BLaER1 treated with 17β-estradiol and CSF1 and Interleukin-3, amounts not matched to agents 10 nM and 100 nM (cell line): ENCODE data around the gene NFX1.
"Not testable (repeated sequence)": the region's sequence is repeated elsewhere in the genome, so short reads cannot be mapped to it uniquely, and the experiment has no call there.

Experiments
- H3K27ac ChIP-seq, 11 experiments: shearing (Covaris generic); formaldehyde crosslinking; 2 replicates each; pipeline ENCODE4 v1.8.1; 2022
- H3K27me3 ChIP-seq, 11 experiments: shearing (Covaris generic); formaldehyde crosslinking; 2 replicates each; pipeline ENCODE4 v1.8.1; 2022
- H3K36me3 ChIP-seq, 11 experiments: shearing (Covaris generic); formaldehyde crosslinking; 2 replicates each; pipeline ENCODE4 v1.8.1; 2022
- H3K4me1 ChIP-seq, 10 experiments: shearing (Covaris generic); formaldehyde crosslinking; 2 replicates each; pipeline ENCODE4 v1.8.1; 2022
- H3K4me2 ChIP-seq, 11 experiments: shearing (Covaris generic); formaldehyde crosslinking; 2 replicates each; pipeline ENCODE4 v1.8.1; 2022
- H3K4me3 ChIP-seq, 10 experiments: shearing (Covaris generic); formaldehyde crosslinking; 2 replicates each; pipeline ENCODE4 v1.8.1; 2022
- H3K9ac ChIP-seq, 11 experiments: shearing (Covaris generic); formaldehyde crosslinking; 2 replicates each; pipeline ENCODE4 v1.8.1; 2022
- H3K9me3 ChIP-seq, 11 experiments: shearing (Covaris generic); formaldehyde crosslinking; replicated peaks in 1 of 11; 2 replicates each; pipeline ENCODE4 v1.8.1; 2022
- H4K20me1 ChIP-seq, 11 experiments: shearing (Covaris generic); formaldehyde crosslinking; 2 replicates each; pipeline ENCODE4 v1.8.1; 2022
- Cebpa-rat ChIP-seq, 11 experiments: shearing (Covaris generic); IDR thresholded peaks; 2 replicates each; pipeline ENCODE4 v1.8.1; 2022

The NFX1 gene

DNA sequence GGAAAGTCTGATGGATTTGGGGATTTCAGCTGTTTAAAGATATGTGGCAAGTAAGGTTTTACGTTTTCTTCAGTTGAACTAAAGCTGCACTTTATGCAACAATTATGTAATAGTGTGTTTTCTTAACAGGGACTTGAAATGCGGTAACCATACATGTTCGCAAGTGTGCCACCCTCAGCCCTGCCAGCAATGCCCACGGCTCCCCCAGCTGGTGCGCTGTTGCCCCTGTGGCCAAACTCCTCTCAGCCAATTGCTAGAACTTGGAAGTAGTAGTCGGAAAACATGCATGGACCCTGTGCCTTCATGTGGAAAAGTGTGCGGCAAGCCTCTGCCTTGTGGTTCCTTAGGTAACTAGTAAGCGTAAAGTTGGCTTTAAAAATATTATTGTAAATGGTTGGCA, 28.5 kb downstream of the NFX1 start:
- Histone ChIP-seq H3K4me2 (no peak overlapping the region), H3K27ac (no peak overlapping the region), H3K9ac (no peak overlapping the region), H3K27me3 (no peaks in the 10 kb centered on the region), H3K36me3 (peaks cover 98 to 100% (median 100%) of the 10 kb centered on the region in 11 experiments), H4K20me1 (peaks cover 0 to 28% (median 14%) of the 10 kb centered on the region in 11 experiments; a peak in 9 of 22 replicates), H3K4me3 (no peak overlapping the region), H3K9me3 (no peaks in the 10 kb centered on the region), H3K4me1 (peaks cover 0 to 7% (median 0%) of the 10 kb centered on the region in 10 experiments; a peak in 1 of 20 replicates)
- TF ChIP-seq Cebpa-rat (IDR thresholded peaks at IDR 0.05), result no peak

- peaks cover 0 to 28% (median 14%) of the 10 kb centered on the region in 11 experiments; a peak in 8 of 22 replicates for H4K20me1 ChIP-seq
- 0 out of 22 replicates have a peak overlapping the region, but pooled peaks of 1 of the 11 experiments have one; percentile 7 for H3K27ac ChIP-seq
- H3K4me2 ChIP-seq, result peak overlapping the region in 1 of 11 experiments; percentile 20; a peak in 1 of 22 replicates
- H3K9ac ChIP-seq, result no peak overlapping the region
- H3K4me1 ChIP-seq, result peaks cover 0 to 7% (median 0%) of the 10 kb centered on the region in 10 experiments; a peak in 1 of 20 replicates
- H3K27me3 ChIP-seq, result no peaks in the 10 kb centered on the region
- no peak overlapping the region for H3K4me3 ChIP-seq
- no peak for TF ChIP-seq Cebpa-rat (IDR thresholded peaks at IDR 0.05)
- peaks cover 98 to 100% (median 99%) of the 10 kb centered on the region in 11 experiments for H3K36me3 ChIP-seq
- H3K9me3 ChIP-seq, result no peaks in the 10 kb centered on the region
Observed at GRCh38 chr9:33320230-33320567, 29.9 kb downstream of the NFX1 start.

- no peak overlapping the region for H3K4me2 ChIP-seq
- peaks cover 98 to 100% (median 99%) of the 10 kb centered on the region in 11 experiments for H3K36me3 ChIP-seq
- H4K20me1 ChIP-seq, result peaks cover 0 to 24% (median 14%) of the 10 kb centered on the region in 11 experiments; a peak in 7 of 22 replicates
- no peak overlapping the region for H3K27ac ChIP-seq
- no peak overlapping the region for H3K4me3 ChIP-seq
- no peak overlapping the region for H3K9ac ChIP-seq
- peaks cover 0 to 7% (median 0%) of the 10 kb centered on the region in 10 experiments; a peak in 1 of 20 replicates for H3K4me1 ChIP-seq
- TF ChIP-seq Cebpa-rat (IDR thresholded peaks at IDR 0.05), result no peak
- no peaks in the 10 kb centered on the region for H3K27me3 ChIP-seq
- no peaks in the 10 kb centered on the region for H3K9me3 ChIP-seq
Observed at GRCh38 chr9:33320568-33321261, 30.4 kb downstream of the NFX1 start.

- Histone ChIP-seq H3K9me3 (0 out of 22 replicates have a peak, but pooled peaks cover 0 to under 1% (median 0%) of the 10 kb centered on the region in 11 experiments), H3K27me3 (no peaks in the 10 kb centered on the region), H3K36me3 (peaks cover 95 to 100% (median 98%) of the 10 kb centered on the region in 11 experiments), H3K27ac (no peak overlapping the region), H3K4me1 (no peaks in the 10 kb centered on the region), H3K4me3 (no peak overlapping the region), H3K9ac (no peak overlapping the region), H3K4me2 (no peak overlapping the region), H4K20me1 (peaks cover 0 to 11% (median 4%) of the 10 kb centered on the region in 11 experiments; a peak in 8 of 22 replicates)
- peak in 5 of 11 experiments; percentile 25 to 75 (median 58); a peak in 6 of 22 replicates for TF ChIP-seq Cebpa-rat (IDR thresholded peaks at IDR 0.05)
Observed at GRCh38 chr9:33329117-33329563, 38.8 kb downstream of the NFX1 start.

DNA sequence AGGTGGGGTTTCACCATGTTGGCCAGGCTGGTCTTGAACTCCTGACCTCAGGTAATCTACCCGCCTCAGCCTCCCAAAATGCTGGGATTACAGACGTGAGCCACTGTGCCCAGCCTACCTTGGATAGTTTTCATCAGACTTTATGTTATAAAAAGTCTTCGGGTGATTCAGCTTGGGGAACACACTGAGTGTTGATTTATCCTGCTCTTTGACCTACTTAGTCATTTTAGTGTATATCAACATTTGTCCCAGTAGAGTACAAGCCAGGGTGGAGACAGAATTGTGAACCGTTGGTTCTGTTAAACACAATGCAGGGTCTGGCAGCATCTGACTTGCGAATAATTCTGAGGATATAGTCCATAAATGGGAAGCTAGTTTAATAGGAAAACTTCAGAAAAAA, 39.7 kb downstream of the NFX1 start:
- TF ChIP-seq Cebpa-rat (IDR thresholded peaks at IDR 0.05), result no peak
- H3K4me1 ChIP-seq, result no peaks in the 10 kb centered on the region
- H3K27me3 ChIP-seq, result no peaks in the 10 kb centered on the region
- H3K27ac ChIP-seq, result no peak overlapping the region
- H3K9me3 ChIP-seq, result peaks cover 0 to 9% (median 0%) of the 10 kb centered on the region in 11 experiments; a peak in 4 of 22 replicates
- H3K9ac ChIP-seq, result no peak overlapping the region
- peaks cover 0 to 11% (median 4%) of the 10 kb centered on the region in 11 experiments; a peak in 8 of 22 replicates for H4K20me1 ChIP-seq
- H3K4me2 ChIP-seq, result no peak overlapping the region
- H3K4me3 ChIP-seq, result no peak overlapping the region
- H3K36me3 ChIP-seq, result peaks cover 95 to 100% (median 98%) of the 10 kb centered on the region in 11 experiments

- Histone ChIP-seq H3K4me2 (no peak overlapping the region), H4K20me1 (peaks cover 0 to 11% (median 4%) of the 10 kb centered on the region in 11 experiments; a peak in 8 of 22 replicates), H3K9ac (no peak overlapping the region), H3K4me3 (no peak overlapping the region), H3K4me1 (no peaks in the 10 kb centered on the region), H3K9me3 (peaks cover 6 to 21% (median 12%) of the 10 kb centered on the region in 11 experiments; a peak in 21 of 22 replicates), H3K36me3 (peaks cover 95 to 100% (median 99%) of the 10 kb centered on the region in 11 experiments), H3K27ac (no peak overlapping the region), H3K27me3 (no peaks in the 10 kb centered on the region)
- no peak for TF ChIP-seq Cebpa-rat (IDR thresholded peaks at IDR 0.05)
Observed at GRCh38 chr9:33331377-33331891, 41.1 kb downstream of the NFX1 start.

DNA sequence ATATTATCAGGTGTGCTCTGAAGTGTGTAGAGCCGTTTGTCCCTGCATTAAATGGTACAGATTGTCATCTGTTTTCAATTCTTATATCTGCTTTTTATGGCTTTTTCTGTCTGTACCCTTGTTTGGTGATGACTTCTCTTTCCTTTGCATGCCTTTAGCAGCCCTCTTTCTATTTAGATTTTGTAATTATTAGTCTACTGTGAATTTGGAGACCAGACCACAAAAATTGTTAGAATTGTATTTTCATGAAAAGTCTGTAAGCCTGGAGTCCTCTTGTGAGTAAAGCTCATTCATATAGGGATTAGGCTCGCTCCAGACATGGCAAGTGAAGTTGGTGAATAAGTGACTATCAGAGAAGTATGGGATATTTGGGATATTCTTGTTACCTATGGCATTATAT, 41.7 kb downstream of the NFX1 start:
- no peak overlapping the region for H3K27ac ChIP-seq
- no peak overlapping the region for H3K9ac ChIP-seq
- no peak overlapping the region for H3K4me3 ChIP-seq
- H3K4me1 ChIP-seq, result no peaks in the 10 kb centered on the region
- peaks cover 12 to 27% (median 18%) of the 10 kb centered on the region in 11 experiments; a peak in 21 of 22 replicates for H3K9me3 ChIP-seq
- peaks cover 0 to 11% (median 4%) of the 10 kb centered on the region in 11 experiments; a peak in 8 of 22 replicates for H4K20me1 ChIP-seq
- H3K4me2 ChIP-seq, result no peak overlapping the region
- peaks cover 95 to 100% (median 99%) of the 10 kb centered on the region in 11 experiments for H3K36me3 ChIP-seq
- H3K27me3 ChIP-seq, result no peaks in the 10 kb centered on the region
- TF ChIP-seq Cebpa-rat (IDR thresholded peaks at IDR 0.05), result no peak

DNA sequence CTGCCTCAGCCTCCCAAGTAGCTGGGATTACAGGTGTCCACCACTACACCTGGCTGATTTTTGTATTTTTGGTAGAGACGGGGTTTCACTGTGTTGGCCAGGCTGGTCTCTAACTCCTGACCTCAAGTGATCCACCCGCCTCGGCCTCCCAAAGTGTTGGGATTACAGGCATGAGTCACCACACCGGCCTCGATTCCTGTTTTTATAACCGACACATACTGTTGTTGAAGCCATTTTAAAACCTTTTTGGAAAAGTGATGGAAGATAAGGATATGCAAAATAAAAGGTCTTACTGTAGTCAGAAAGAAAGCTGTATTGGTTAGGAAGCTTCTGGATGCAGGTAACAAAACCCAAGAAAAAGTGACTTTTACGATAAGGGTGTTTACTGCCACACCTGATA, 42.6 kb downstream of the NFX1 start:
- H3K4me2 ChIP-seq, H3K9ac ChIP-seq: not testable (repeated sequence)

GRCh38 chr9:33340186-33340585, 49.9 kb downstream of the NFX1 start:
- Histone ChIP-seq H3K36me3 (peaks cover 100% of the 10 kb centered on the region in 11 experiments), H3K4me2 (no peak overlapping the region), H3K27me3 (peaks cover 0 to 5% (median 0%) of the 10 kb centered on the region in 11 experiments; a peak in 1 of 22 replicates), H3K4me1 (no peaks in the 10 kb centered on the region), H3K27ac (no peak overlapping the region), H4K20me1 (no peaks in the 10 kb centered on the region), H3K9ac (no peak overlapping the region), H3K9me3 (peaks cover 48 to 59% (median 56%) of the 10 kb centered on the region in 11 experiments), H3K4me3 (peak overlapping the region in 8 of 10 experiments; percentile 7 to 46 (median 36); a peak in 11 of 20 replicates)
- no peak for TF ChIP-seq Cebpa-rat (IDR thresholded peaks at IDR 0.05)

More for the DNA sequence above, 42.6 kb downstream of the NFX1 start:
- not testable (repeated sequence) for H3K27ac ChIP-seq, H4K20me1 ChIP-seq, H3K4me1 ChIP-seq, H3K4me3 ChIP-seq, H3K27me3 ChIP-seq
- peaks cover 95 to 100% (median 100%) of the 10 kb centered on the region in 11 experiments for H3K36me3 ChIP-seq
- peaks cover 21 to 36% (median 28%) of the 10 kb centered on the region in 11 experiments for H3K9me3 ChIP-seq
